GM10847 (cell line): Measurements from ENCODE around the gene LYPLAL1.

Source experiments
- POLR2A ChIP-seq: IDR thresholded peaks from 2 replicates; pipeline ENCODE4 v1.6.1; 2011; ENCODE audit not compliant: insufficient read length; ENCODE audit errors: extremely low read depth

Gene LYPLAL1

DNA sequence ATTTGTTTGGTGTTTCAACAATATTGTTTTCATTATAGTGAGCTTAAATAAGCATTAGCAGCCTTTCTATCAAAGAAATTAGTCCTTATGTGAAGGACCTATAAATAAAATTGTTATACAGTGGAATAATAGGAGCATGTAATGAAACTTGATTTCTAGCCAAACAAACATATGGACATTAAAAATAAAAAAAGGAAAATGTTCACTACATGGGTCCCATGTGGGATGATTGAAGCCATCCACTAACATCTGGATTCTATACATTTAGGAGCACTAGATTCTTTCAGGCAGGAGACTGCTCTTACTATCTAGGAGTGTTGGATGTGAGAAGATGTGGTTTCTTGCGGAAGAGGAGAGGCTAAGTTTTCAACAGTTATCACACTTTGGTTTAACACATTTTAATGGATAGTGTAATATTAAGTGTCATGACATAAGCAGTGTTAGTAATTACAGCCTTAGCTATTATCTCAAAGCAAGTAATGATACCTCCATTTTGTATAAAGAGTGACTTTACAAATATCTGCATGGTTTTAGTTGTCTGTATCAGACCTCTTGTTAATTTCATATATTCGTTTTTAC lies 62.3 kb downstream of the LYPLAL1 start:
- TF ChIP-seq POLR2A = no peak

DNA sequence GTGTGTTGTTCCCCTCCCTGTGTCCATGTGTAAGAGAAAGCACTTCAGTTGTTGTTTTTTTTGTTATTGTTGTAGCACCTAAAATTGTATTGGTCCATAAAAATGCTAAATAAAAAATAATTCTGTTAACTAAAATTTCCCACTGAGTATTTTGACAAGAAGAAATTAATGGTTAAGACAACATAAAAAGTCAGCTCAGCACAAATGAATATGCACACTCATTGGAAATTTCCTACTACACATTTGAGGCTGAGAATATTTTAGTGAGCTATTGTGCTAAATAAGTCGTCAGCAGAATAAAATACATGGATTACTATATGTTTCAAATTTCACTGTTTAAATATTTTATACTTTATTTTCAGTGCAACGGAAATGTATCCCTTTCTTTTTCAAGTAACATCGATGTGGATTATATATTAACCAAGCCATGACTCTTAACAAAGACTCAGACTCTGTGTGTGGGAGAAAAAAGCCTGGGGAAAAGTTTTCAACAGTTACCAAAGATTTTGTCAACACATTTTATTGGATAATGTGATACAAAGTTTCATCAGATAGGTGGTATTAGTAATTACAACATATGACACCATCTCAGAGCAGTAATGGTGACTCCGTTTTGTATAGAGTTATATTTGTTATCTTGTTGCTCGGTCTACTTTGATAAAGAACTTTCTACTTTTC lies 63.4 kb downstream of the LYPLAL1 start:
- TF ChIP-seq POLR2A = no peak

DNA sequence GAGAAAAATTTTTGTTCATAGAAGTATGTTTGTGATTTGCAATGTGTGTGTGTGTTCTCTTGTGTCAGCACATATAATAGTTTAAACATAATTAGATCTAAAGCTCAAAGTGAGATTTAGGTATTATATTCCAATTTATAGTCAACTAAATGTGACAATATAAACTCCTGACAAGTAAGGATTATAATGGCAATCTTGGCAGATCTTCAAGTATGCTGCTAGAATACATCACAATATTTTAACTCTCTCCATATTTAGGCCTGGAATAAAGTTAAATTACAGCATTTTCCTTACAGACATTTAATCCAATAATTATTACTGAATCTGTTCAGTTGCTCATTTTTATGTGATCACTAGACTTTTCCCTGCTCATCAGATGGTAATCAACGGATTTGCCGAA lies 65.8 kb downstream of the LYPLAL1 start:
- TF ChIP-seq POLR2A = no peak

DNA sequence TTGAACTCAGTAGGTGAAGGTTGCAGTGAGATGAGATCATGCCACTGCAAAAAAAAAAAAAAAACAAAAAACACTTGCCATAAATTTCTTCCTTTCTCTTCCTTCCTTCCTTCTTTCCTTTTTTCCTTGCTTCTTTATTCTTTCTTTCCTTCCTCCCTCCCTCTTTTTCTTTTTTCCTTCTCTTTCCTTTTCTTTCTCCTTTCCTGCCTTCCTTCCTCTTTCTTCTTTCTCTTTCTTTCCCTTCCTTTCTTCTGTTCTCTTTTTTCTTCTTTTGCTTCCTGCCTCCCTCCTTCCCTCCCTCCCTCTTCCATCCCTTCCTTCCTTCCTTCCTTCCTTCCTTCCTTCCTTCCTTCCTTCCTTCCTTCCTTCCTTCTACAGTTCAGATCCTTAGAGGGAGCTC lies 71.2 kb downstream of the LYPLAL1 start:
- no peak for TF ChIP-seq POLR2A

- no peak for TF ChIP-seq POLR2A
These were observed 73.8 kb downstream of the LYPLAL1 start for GRCh38 chr1:219247441-219247840.

- TF ChIP-seq POLR2A = no peak
These were observed 84.1 kb downstream of the LYPLAL1 start for GRCh38 chr1:219257751-219258150.

DNA sequence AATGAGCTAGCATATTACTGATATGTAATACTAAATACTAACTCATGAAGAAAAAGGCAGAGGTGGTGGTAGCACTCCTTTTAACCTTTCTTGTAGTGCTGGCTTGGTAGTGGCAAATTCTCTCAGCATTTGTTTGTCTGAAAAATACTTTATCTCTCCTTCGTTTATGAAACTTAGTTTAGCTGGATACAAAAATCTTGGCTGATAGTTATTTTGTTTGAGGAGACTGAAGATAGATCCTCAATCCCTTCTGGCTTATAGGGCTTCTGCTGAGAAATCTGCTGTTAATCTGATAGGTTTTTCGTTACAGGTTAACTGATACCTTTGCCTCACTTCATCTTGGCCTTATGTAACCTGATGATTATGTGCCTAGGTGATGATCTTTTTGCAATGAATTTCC lies 87.8 kb downstream of the LYPLAL1 start:
- TF ChIP-seq POLR2A = no peak
